Measurements from ENCODE around the gene IGF1R.

DNA sequence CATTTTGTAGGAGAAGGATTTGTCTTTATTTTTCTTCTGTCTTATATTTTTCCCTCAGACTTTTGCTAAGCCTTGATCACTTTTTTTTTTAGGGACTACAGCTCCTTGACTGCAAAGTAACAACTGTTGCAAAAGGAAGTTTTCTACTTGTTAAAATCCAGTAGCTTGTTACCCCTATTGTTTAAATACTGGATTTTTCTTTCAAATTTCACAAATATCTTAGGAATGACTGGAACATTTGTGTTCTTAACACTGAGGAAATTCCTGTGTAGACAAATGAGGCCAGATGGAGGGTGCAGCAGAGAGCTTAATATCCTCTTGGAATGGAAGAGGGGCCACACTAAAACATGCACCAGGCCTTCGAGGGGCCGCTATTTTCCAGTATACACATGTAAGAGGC is 362.4 kb downstream of the IGF1R start:
- TF ChIP-seq POLR2A (IDR thresholded peaks at IDR 0.05) = no peak
- TF ChIP-seq, protein P1, sequence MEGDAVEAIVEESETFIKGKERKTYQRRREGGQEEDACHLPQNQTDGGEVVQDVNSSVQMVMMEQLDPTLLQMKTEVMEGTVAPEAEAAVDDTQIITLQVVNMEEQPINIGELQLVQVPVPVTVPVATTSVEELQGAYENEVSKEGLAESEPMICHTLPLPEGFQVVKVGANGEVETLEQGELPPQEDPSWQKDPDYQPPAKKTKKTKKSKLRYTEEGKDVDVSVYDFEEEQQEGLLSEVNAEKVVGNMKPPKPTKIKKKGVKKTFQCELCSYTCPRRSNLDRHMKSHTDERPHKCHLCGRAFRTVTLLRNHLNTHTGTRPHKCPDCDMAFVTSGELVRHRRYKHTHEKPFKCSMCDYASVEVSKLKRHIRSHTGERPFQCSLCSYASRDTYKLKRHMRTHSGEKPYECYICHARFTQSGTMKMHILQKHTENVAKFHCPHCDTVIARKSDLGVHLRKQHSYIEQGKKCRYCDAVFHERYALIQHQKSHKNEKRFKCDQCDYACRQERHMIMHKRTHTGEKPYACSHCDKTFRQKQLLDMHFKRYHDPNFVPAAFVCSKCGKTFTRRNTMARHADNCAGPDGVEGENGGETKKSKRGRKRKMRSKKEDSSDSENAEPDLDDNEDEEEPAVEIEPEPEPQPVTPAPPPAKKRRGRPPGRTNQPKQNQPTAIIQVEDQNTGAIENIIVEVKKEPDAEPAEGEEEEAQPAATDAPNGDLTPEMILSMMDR (IDR thresholded peaks at IDR 0.05) = no peak
